Measurements from ENCODE around the gene DHX38. TPM values are rescaled to one million over a fixed set of nuclear protein-coding genes. Genes with fewer than 3 reads are reported as not detected.

Gene DHX38
- total RNA-seq, 3 donors from 2014 or later (not counting 1 experiment from before 2014, with no cell fraction given) = 120 to 124 (median 120) TPM

GRCh38 chr16:72105978-72106377, 12.3 kb downstream of the DHX38 start:
- peak overlapping the region in 1 of 2 donors; percentile 13 for H3K27ac Mint-ChIP-seq
- ATAC-seq = no peak
- H3K4me3 Mint-ChIP-seq = no peak overlapping the region
- H3K4me1 ChIP-seq (ENCODE audit: control insufficient read depth, insufficient read depth, low read length) = no peaks in the 10 kb centered on the region
- no peak overlapping the region for H3K4me3 ChIP-seq (ENCODE audit: low read length)
- no peaks in the 10 kb centered on the region for H3K9me3 Mint-ChIP-seq
- no peaks in the 10 kb centered on the region for H3K27me3 Mint-ChIP-seq (ENCODE audit: low read depth in 2 of 2)
- TF ChIP-seq CTCF (IDR thresholded peaks at IDR 0.05) = no peak
- peaks cover 97% of the 10 kb centered on the region for H3K36me3 ChIP-seq (ENCODE audit: control insufficient read depth, insufficient read depth, low read length)
- no peaks in the 10 kb centered on the region for H3K4me1 Mint-ChIP-seq
- H3K27me3 ChIP-seq (ENCODE audit: control insufficient read depth, insufficient read depth, low read length) = no peaks in the 10 kb centered on the region
- H3K9me3 ChIP-seq (ENCODE audit: control insufficient read depth, insufficient read depth, low read length) = no peaks in the 10 kb centered on the region
- WGBS (ENCODE audit: insufficient coverage) = 98% methylated on average over 12 of the region's 12 CpGs
- intact Hi-C loops (cut with micrococcal nuclease) = no loop called here
- no peak for DNase-seq
- no peak overlapping the region for H3K27ac ChIP-seq (ENCODE audit: low read length)
- H3K36me3 Mint-ChIP-seq = peaks cover 27% of the 10 kb centered on the region

- Mint-ChIP-seq H3K4me1 (no peaks in the 10 kb centered on the region), H3K36me3 (peaks cover 27% of the 10 kb centered on the region), H3K27me3 (ENCODE audit: low read depth in 2 of 2) (no peaks in the 10 kb centered on the region), H3K4me3 (no peak overlapping the region), H3K27ac (no peak overlapping the region), H3K9me3 (no peaks in the 10 kb centered on the region)
- no peaks in the 10 kb centered on the region for H3K4me1 ChIP-seq (ENCODE audit: control insufficient read depth, insufficient read depth, low read length)
- no peak overlapping the region for H3K4me3 ChIP-seq (ENCODE audit: low read length)
- DNase-seq (no peak), ATAC-seq (no peak)
- intact Hi-C loops (cut with micrococcal nuclease) = no loop called here
- 97% methylated on average over 17 of the region's 17 CpGs for WGBS (ENCODE audit: insufficient coverage)
- H3K27ac ChIP-seq (ENCODE audit: low read length) = no peak overlapping the region
- peaks cover 97% of the 10 kb centered on the region for H3K36me3 ChIP-seq (ENCODE audit: control insufficient read depth, insufficient read depth, low read length)
- H3K9me3 ChIP-seq (ENCODE audit: control insufficient read depth, insufficient read depth, low read length) = no peaks in the 10 kb centered on the region
- no peak for TF ChIP-seq CTCF (IDR thresholded peaks at IDR 0.05)
- H3K27me3 ChIP-seq (ENCODE audit: control insufficient read depth, insufficient read depth, low read length) = no peaks in the 10 kb centered on the region
These were observed 13.7 kb downstream of the DHX38 start for GRCh38 chr16:72107371-72107770.

- no peak overlapping the region for H3K27ac ChIP-seq (ENCODE audit: low read length)
- intact Hi-C loops (cut with micrococcal nuclease) = no loop called here
- no peak overlapping the region for H3K4me3 ChIP-seq (ENCODE audit: low read length)
- Mint-ChIP-seq H3K36me3 (peaks cover 27% of the 10 kb centered on the region), H3K27ac (no peak overlapping the region), H3K27me3 (ENCODE audit: low read depth in 2 of 2) (no peaks in the 10 kb centered on the region), H3K4me1 (no peaks in the 10 kb centered on the region), H3K9me3 (no peaks in the 10 kb centered on the region), H3K4me3 (no peak overlapping the region)
- no peak for TF ChIP-seq CTCF (IDR thresholded peaks at IDR 0.05)
- DNase-seq (no peak), ATAC-seq (no peak)
- peaks cover 92% of the 10 kb centered on the region for H3K36me3 ChIP-seq (ENCODE audit: control insufficient read depth, insufficient read depth, low read length)
- H3K9me3 ChIP-seq (ENCODE audit: control insufficient read depth, insufficient read depth, low read length) = no peaks in the 10 kb centered on the region
- WGBS (ENCODE audit: insufficient coverage) = 93% methylated on average over 16 of the region's 16 CpGs
- no peaks in the 10 kb centered on the region for H3K4me1 ChIP-seq (ENCODE audit: control insufficient read depth, insufficient read depth, low read length)
- no peaks in the 10 kb centered on the region for H3K27me3 ChIP-seq (ENCODE audit: control insufficient read depth, insufficient read depth, low read length)
These were observed 14.9 kb downstream of the DHX38 start for GRCh38 chr16:72108353-72109102.

- Histone ChIP-seq H3K4me1 (ENCODE audit: control insufficient read depth, insufficient read depth, low read length) (no peaks in the 10 kb centered on the region), H3K4me3 (ENCODE audit: low read length) (no peak overlapping the region), H3K27ac (ENCODE audit: low read length) (no peak overlapping the region), H3K9me3 (ENCODE audit: control insufficient read depth, insufficient read depth, low read length) (no peaks in the 10 kb centered on the region), H3K27me3 (ENCODE audit: control insufficient read depth, insufficient read depth, low read length) (no peaks in the 10 kb centered on the region), H3K36me3 (ENCODE audit: control insufficient read depth, insufficient read depth, low read length) (peaks cover 84% of the 10 kb centered on the region)
- Mint-ChIP-seq H3K27me3 (ENCODE audit: low read depth in 2 of 2) (no peaks in the 10 kb centered on the region), H3K36me3 (peaks cover 27% of the 10 kb centered on the region), H3K4me1 (no peaks in the 10 kb centered on the region), H3K4me3 (no peak overlapping the region), H3K9me3 (no peaks in the 10 kb centered on the region), H3K27ac (no peak overlapping the region)
- 96% methylated on average over 12 of the region's 12 CpGs for WGBS (ENCODE audit: insufficient coverage)
- no peak for TF ChIP-seq CTCF (IDR thresholded peaks at IDR 0.05)
- DNase-seq (no peak), ATAC-seq (no peak)
- intact Hi-C loops (cut with micrococcal nuclease) = no loop called here
These were observed 15.7 kb downstream of the DHX38 start for GRCh38 chr16:72109300-72109699.

Measured in natural killer cell (primary cell).